Spinal cord (tissue), 10 donors: ENCODE results near the gene ACP1. TPM values are rescaled to one million over a fixed set of nuclear protein-coding genes. Genes with fewer than 3 reads are reported as not detected.

Experiments used
- DNase-seq, 6 donors: peaks; one replicate each; pipeline versions ENCODE4 v3.0.0 to v3.0.0-alpha.2; 2013 to 2015; ENCODE audit warnings: low spot score in 6 of 6, low read depth in 4 of 6
- H3K27ac ChIP-seq: one replicate; pipeline ENCODE4 v1.5.1; 2013; ENCODE audit warnings: low read depth, low read length, control low read depth
- H3K27me3 ChIP-seq: one replicate; pipeline ENCODE4 v1.6.1; 2013; ENCODE audit warnings: low read length; ENCODE audit not compliant: control insufficient read depth, insufficient read depth
- H3K36me3 ChIP-seq: one replicate; pipeline ENCODE4 v1.6.1; 2013; ENCODE audit warnings: low read length; ENCODE audit not compliant: control insufficient read depth, insufficient read depth
- H3K4me1 ChIP-seq: one replicate; pipeline ENCODE4 v1.6.1; 2013; ENCODE audit warnings: low read length; ENCODE audit not compliant: control insufficient read depth, insufficient read depth
- H3K4me3 ChIP-seq: one replicate; pipeline ENCODE4 v1.5.1; 2013; ENCODE audit warnings: low read depth, low read length, control low read depth
- H3K9me3 ChIP-seq: one replicate; pipeline ENCODE4 v1.6.1; 2013; ENCODE audit warnings: low read length; ENCODE audit not compliant: control insufficient read depth, insufficient read depth
- WGBS: methylation state at CpG from one replicate; pipeline ENCODE4 v1.1.5; 2013; ENCODE audit warnings: missing lambda C conversion rate; ENCODE audit not compliant: insufficient coverage; 5-methylcytosine and 5-hydroxymethylcytosine counted together
- polyA plus RNA-seq, 2 donors: library from polyadenylated mRNA; unstranded; fragments of 120-200 nt; gene quantifications; one replicate each; pipeline ENCODE4 v1.2.1, GENCODE V29; 2013; ENCODE audit not compliant: insufficient read length in 2 of 2
- total RNA-seq, 2 donors: library from RNA; depleted of rRNA in 1 of 2; stranded (reverse); fragments of 120-200 nt in 1 of 2; fragments of >200 nt in 1 of 2; gene quantifications; one replicate each; pipeline versions ENCODE4 v1.2.3 to v1.2.4, GENCODE V29; 2013 to 2014
- donor health status: healthy.

The ACP1 gene
- total and polyA plus RNA-seq, 4 donors: 91.6 to 120 (median 117) TPM

DNA sequence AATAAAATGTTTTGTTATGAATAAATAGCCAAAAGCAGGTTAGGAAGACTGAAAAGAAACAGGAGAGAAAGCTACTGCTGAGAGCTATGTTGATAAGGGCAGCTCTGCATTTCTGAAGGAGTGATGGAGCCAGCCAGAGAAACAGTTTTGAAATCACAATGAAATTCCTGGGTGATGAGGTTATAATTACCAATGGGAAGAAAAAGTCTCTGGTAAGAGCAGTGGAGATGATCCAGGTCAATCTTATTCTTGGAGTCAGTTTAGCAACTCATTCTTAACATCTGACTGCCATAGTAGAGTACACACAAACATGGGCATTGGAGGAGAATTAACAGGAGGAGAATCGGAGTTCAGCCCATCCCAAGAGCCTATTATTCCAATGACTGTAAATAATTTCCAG is 20.8 kb downstream of the ACP1 start:
- no peak overlapping the region for H3K4me3 ChIP-seq
- H3K36me3 ChIP-seq: peaks cover 11% of the 10 kb centered on the region
- no peak overlapping the region for H3K27ac ChIP-seq
- DNase-seq: peak in 1 of 6 donors; percentile 18
- peaks cover 47% of the 10 kb centered on the region for H3K27me3 ChIP-seq
- peaks cover 19% of the 10 kb centered on the region for H3K4me1 ChIP-seq
- no CpG with 5 or more reads among the region's 1 CpG for whole genome bisulfite sequencing
- no peaks in the 10 kb centered on the region for H3K9me3 ChIP-seq

- Histone ChIP-seq H3K9me3 (no peaks in the 10 kb centered on the region), H3K27ac (no peak overlapping the region), H3K4me1 (peaks cover 19% of the 10 kb centered on the region), H3K27me3 (peaks cover 49% of the 10 kb centered on the region), H3K4me3 (no peak overlapping the region), H3K36me3 (peaks cover 8% of the 10 kb centered on the region)
- no peak for DNase-seq
- WGBS: 82% methylated on average over 4 of the region's 6 CpGs
Observed at GRCh38 chr2:286035-286434, 21.3 kb downstream of the ACP1 start.

- Histone ChIP-seq H3K27ac (no peak overlapping the region), H3K4me1 (peaks cover 19% of the 10 kb centered on the region), H3K9me3 (no peaks in the 10 kb centered on the region), H3K4me3 (no peak overlapping the region), H3K27me3 (peaks cover 50% of the 10 kb centered on the region), H3K36me3 (peaks cover 1% of the 10 kb centered on the region)
- 11% methylated on average over 18 of the region's 20 CpGs for WGBS
- peak in 1 of 6 donors; percentile 24 for DNase-seq
Observed at GRCh38 chr2:286774-287392, 22.1 kb downstream of the ACP1 start.

GRCh38 chr2:287471-287885 is 22.7 kb downstream of the ACP1 start:
- Histone ChIP-seq H3K4me3 (no peak overlapping the region), H3K9me3 (no peaks in the 10 kb centered on the region), H3K27me3 (peaks cover 50% of the 10 kb centered on the region), H3K27ac (no peak overlapping the region), H3K4me1 (peaks cover 19% of the 10 kb centered on the region), H3K36me3 (no peaks in the 10 kb centered on the region)
- DNase-seq: peak in 2 of 6 donors; percentile 41 to 49
- WGBS: 0% methylated on average over 34 of the region's 46 CpGs

DNA sequence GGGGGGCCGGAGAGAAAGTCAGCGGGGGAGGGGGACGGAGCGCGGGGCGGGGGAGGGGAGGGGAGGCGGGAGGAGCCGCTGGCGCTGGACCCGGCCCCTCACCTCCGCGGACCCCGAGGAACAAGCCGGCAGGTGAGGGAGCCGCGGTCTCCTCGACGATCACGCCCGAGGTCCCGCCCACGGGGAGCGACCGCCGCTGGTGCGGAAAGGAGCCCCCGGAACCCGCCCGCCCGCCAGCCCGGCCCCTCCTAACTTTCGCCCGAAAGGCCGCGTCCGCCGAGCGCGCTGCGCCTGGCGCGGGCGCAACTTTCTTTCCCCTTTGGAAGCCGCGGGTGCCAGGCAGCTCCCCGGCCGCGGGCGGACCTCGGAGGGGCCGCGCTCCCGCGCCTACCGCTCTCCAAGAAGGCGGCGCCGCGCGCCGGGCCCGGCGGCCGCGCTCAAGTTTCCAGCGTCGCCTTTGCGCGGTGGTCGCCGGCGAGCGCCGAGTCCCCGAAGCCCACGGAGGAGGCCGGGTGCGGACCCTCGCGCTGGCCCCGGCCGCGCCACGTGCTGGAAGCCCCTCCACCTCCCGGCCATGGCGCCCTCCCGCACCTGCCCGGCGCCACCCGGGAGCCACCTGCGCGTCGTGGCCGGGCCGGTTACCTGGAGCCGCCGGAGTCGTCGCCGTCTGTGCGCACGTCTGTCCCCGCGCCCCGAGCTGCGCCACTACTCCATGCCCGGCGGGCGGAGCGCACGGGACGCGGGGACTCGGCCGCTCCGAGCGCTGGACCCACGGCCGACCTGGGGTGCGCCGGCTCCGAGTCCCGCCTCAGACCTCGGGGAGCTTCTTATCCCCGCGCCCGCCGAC is 23.4 kb downstream of the ACP1 start, which contains the start of gene ALKAL2:
ALKAL2 (minus strand) TSS at position 181 of the 847 bp plus-strand sequence. CDS start 256 bp downstream, outside the sequence.
- Histone ChIP-seq H3K36me3 (no peaks in the 10 kb centered on the region), H3K27me3 (peaks cover 50% of the 10 kb centered on the region), H3K4me1 (peaks cover 19% of the 10 kb centered on the region), H3K9me3 (no peaks in the 10 kb centered on the region), H3K4me3 (no peak within 1 kb of the TSS), H3K27ac (no peak within 1 kb of the TSS)
- under 1% methylated on average over 120 of the region's 128 CpGs for WGBS
- DNase-seq: peak in 1 of 6 donors; percentile 33

DNA sequence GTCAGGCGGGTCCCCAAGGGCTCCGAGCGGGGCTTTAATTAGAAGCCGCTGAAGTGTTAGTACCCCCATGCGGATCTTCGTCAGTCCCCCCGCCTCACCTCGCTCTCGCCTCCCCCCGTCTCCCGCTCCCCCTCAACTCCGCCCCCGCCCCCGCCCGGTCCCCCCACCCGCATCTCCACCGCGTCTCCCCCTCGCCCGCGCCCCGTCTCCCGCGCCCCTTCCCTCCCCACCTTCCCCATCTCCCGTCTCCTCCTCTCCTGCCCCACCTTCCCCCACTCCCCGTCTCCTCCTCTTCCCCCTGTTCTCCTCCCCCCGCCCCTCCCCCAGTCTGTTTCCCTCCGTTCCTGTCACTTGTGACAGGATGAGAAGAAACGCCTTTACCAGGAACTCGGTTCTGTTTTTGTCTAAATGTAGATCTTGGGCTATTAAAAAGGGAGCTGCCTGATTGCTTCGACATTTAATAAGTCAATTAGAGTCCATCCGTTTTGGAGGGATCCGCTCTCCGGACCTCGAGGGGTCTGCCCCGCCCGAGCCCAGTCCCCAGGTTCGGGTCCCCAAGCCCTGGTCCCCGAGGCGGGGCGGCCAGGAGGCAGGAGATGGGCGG is 24.1 kb downstream of the ACP1 start:
- 3% methylated on average over 14 of the region's 42 CpGs for WGBS
- H3K4me1 ChIP-seq: peaks cover 19% of the 10 kb centered on the region
- H3K27me3 ChIP-seq: peaks cover 50% of the 10 kb centered on the region
- no peaks in the 10 kb centered on the region for H3K9me3 ChIP-seq
- H3K4me3 ChIP-seq: no peak overlapping the region
- H3K27ac ChIP-seq: no peak overlapping the region
- no peaks in the 10 kb centered on the region for H3K36me3 ChIP-seq
- peak in 1 of 6 donors; percentile 57 for DNase-seq

DNA sequence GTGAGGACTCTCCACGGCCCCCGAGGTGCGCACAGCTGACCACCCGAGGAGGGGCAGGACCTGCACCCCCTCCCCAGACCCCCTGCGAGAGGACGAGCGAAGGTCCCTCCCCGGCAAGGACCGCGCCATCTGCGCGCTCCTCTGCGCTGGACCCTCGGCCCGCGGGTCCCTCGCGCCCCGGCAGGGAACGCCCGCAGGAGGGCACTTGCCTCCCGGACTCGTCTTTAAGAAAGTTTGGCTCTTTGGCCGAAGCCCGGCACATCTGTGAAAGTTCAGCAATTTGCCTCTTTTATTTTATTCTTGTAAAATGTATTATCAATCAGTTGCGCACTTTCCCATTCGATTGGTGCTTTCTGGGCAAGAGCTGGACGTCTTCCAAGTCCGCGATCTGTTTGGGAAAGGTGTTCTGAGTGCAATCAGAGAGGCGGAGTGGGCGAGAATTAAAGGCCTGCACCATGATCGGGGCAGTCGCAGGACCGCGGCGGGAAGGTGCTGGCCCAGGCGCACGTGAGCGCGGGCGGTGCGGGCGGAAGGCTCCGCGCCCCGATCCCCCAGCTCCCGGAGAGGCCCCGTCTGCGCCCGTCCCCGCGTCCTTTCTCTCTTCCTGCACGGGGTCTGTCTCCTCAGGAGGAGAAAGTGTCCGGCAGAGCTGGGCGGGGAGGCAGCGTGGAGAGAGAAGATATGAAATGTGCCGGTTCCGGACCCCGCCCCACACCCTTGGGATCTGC is 24.8 kb downstream of the ACP1 start:
- WGBS: under 1% methylated on average over 52 of the region's 60 CpGs
- Histone ChIP-seq H3K4me3 (peak overlapping the region; percentile 40), H3K9me3 (no peaks in the 10 kb centered on the region), H3K4me1 (peaks cover 19% of the 10 kb centered on the region), H3K27me3 (peaks cover 44% of the 10 kb centered on the region), H3K36me3 (no peaks in the 10 kb centered on the region), H3K27ac (no peak overlapping the region)
- peak in 2 of 6 donors; percentile 48 to 66 for DNase-seq

- H3K27ac ChIP-seq: no peak overlapping the region
- peak overlapping the region; percentile 40 for H3K4me3 ChIP-seq
- peaks cover 37% of the 10 kb centered on the region for H3K27me3 ChIP-seq
- H3K4me1 ChIP-seq: peaks cover 19% of the 10 kb centered on the region
- H3K36me3 ChIP-seq: no peaks in the 10 kb centered on the region
- peak; percentile 35 to 90 (median 50) for DNase-seq
- 7% methylated on average over 10 of the region's 15 CpGs for WGBS
- H3K9me3 ChIP-seq: no peaks in the 10 kb centered on the region
Observed at GRCh38 chr2:290090-290722, 25.5 kb downstream of the ACP1 start.

DNA sequence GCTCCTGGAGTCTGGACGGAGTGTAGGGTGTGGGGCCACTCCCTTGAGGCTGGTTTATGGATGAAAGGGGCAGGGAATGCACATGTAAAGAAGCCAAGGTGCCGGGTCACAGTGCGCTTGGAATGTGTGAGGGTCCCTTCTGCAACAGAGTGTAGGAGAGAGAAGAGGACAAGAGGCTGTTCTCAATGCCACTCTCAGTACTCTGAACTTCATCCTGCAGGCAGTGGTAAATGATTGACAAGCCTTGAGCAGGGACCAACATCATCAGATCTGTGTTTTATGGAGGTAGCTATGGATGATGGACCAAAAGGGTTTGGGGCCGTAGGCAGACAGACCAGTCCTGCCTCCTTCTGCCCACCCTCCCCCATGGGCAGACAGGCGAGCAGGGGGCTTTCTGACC is 30.3 kb downstream of the ACP1 start:
- Histone ChIP-seq H3K27me3 (peaks cover 7% of the 10 kb centered on the region), H3K36me3 (no peaks in the 10 kb centered on the region), H3K4me1 (no peaks in the 10 kb centered on the region), H3K27ac (no peak overlapping the region), H3K9me3 (no peaks in the 10 kb centered on the region), H3K4me3 (no peak overlapping the region)
- DNase-seq: no peak
- WGBS: 95% methylated on average over 3 of the region's 5 CpGs
